Measurements from ENCODE around the gene EDEM3.
"Not testable (repeated sequence)": the region's sequence is repeated elsewhere in the genome, so short reads cannot be mapped to it uniquely, and the experiment has no call there.

The EDEM3 gene

GRCh38 chr1:184754476-184755225, at the start of gene EDEM3:
Gene EDEM3, minus strand, starts transcription at chr1:184754858. Its CDS starts 212 bp downstream, at chr1:184754646.
- DNase-seq (ENCODE audit: low spot score): peak; percentile 98

- DNase-seq (ENCODE audit: low spot score): no peak
Measured at GRCh38 chr1:184804220-184804619, 49.6 kb upstream of the EDEM3 start.

- DNase-seq (ENCODE audit: low spot score): no peak
Measured at GRCh38 chr1:184803180-184803492, 48.5 kb upstream of the EDEM3 start.

GRCh38 chr1:184802354-184803179, 47.9 kb upstream of the EDEM3 start:
- no peak for DNase-seq (ENCODE audit: low spot score)

- DNase-seq (ENCODE audit: low spot score): peak; percentile 41
Measured at GRCh38 chr1:184801503-184801902, 46.8 kb upstream of the EDEM3 start.

- DNase-seq (ENCODE audit: low spot score): no peak
Measured at GRCh38 chr1:184800876-184801275, 46.2 kb upstream of the EDEM3 start.

- DNase-seq (ENCODE audit: low spot score): no peak
Measured at GRCh38 chr1:184793967-184794366, 39.3 kb upstream of the EDEM3 start.

- peak; percentile 91 for DNase-seq (ENCODE audit: low spot score)
Measured at GRCh38 chr1:184792450-184792969, 37.9 kb upstream of the EDEM3 start.

- DNase-seq (ENCODE audit: low spot score): peak; percentile 22
Measured at GRCh38 chr1:184791550-184791900, 36.9 kb upstream of the EDEM3 start.

GRCh38 chr1:184790642-184791549, 36.2 kb upstream of the EDEM3 start:
- DNase-seq (ENCODE audit: low spot score): no peak

GRCh38 chr1:184789884-184790283, 35.2 kb upstream of the EDEM3 start:
- DNase-seq (ENCODE audit: low spot score): peak; percentile 35

- DNase-seq (ENCODE audit: low spot score): no peak
Measured at GRCh38 chr1:184788970-184789369, 34.3 kb upstream of the EDEM3 start.

GRCh38 chr1:184785529-184785928, 30.9 kb upstream of the EDEM3 start:
- no peak for DNase-seq (ENCODE audit: low spot score)

- not testable (repeated sequence) for DNase-seq (ENCODE audit: low spot score)
Measured at GRCh38 chr1:184783723-184784122, 29.1 kb upstream of the EDEM3 start.

- DNase-seq (ENCODE audit: low spot score): no peak
Measured at GRCh38 chr1:184781941-184782340, 27.3 kb upstream of the EDEM3 start.

GRCh38 chr1:184775885-184776284, 21.2 kb upstream of the EDEM3 start:
- DNase-seq (ENCODE audit: low spot score): no peak

GRCh38 chr1:184775329-184775728, 20.7 kb upstream of the EDEM3 start:
- no peak for DNase-seq (ENCODE audit: low spot score)

GRCh38 chr1:184773762-184774320, 19.2 kb upstream of the EDEM3 start:
- DNase-seq (ENCODE audit: low spot score): no peak

- no peak for DNase-seq (ENCODE audit: low spot score)
Measured at GRCh38 chr1:184771190-184771691, 16.6 kb upstream of the EDEM3 start.

- no peak for DNase-seq (ENCODE audit: low spot score)
Measured at GRCh38 chr1:184770181-184770979, 15.7 kb upstream of the EDEM3 start.

- DNase-seq (ENCODE audit: low spot score): no peak
Measured at GRCh38 chr1:184769241-184769640, 14.6 kb upstream of the EDEM3 start.

Measured in GM03348 (cell line).